ENCODE measurements around the gene GOLGA8M. TPM values are rescaled to one million over a fixed set of nuclear protein-coding genes. Genes with fewer than 3 reads are reported as not detected.
"Not testable (repeated sequence)": the region's sequence is repeated elsewhere in the genome, so short reads cannot be mapped to it uniquely, and the experiment has no call there.

GOLGA8M gene
- total and polyA plus RNA-seq, 2 of the 4 experiments (the other 2 are of a cell fraction): under 0.01 to 0.24 TPM

GRCh38 chr15:28738590-28739292 is 26.5 kb upstream of the GOLGA8M start:
- WGBS, 2 experiments (ENCODE audit: extremely low coverage in 2 of 2, insufficient read length in 1 of 2): no CpG with 5 or more reads among the region's 9 CpGs
- H4K20me1 ChIP-seq (ENCODE audit: insufficient read depth, low read length); H2AFZ ChIP-seq (replicated peaks; ENCODE audit: low read length, poor library complexity); H2AK5ac ChIP-seq (ENCODE audit: low read depth, low read length); CTCF ChIA-PET; in situ Hi-C loops (cut with MboI; ENCODE audit: low sequenced_read_pairs); H2BK20ac ChIP-seq (ENCODE audit: low read depth, low read length); H2BK120ac ChIP-seq (ENCODE audit: low read depth, low read length); dilution Hi-C loops (cut with HindIII; ENCODE audit: low sequenced_read_pairs, unreplicated experiment); H3K14ac ChIP-seq (replicated peaks; ENCODE audit: low read depth, low read length); POLR2A ChIA-PET (ENCODE audit: unreplicated experiment); H3K4me1 ChIP-seq (ENCODE audit: control insufficient read depth, insufficient read depth, low read length); H4K5ac ChIP-seq (ENCODE audit: low read depth, low read length); H3K9me3 ChIP-seq (ENCODE audit: control insufficient read depth, insufficient read depth, low read length); H3K27me3 ChIP-seq (ENCODE audit: control insufficient read depth, insufficient read depth, low read length); intact Hi-C loops (cut with micrococcal nuclease); H3K23ac ChIP-seq (ENCODE audit: low read depth, low read length); H3K9ac ChIP-seq (ENCODE audit: low read depth, low read length); H2AK9ac ChIP-seq (replicated peaks; ENCODE audit: low read depth, low read length, poor library complexity); H4K91ac ChIP-seq (ENCODE audit: insufficient read depth, low read depth, low read length); H3K56ac ChIP-seq (ENCODE audit: extremely low read depth, insufficient read depth, low read length); H2BK15ac ChIP-seq (ENCODE audit: low read depth, low read length); H3K79me1 ChIP-seq (ENCODE audit: low read depth in 1 of 2, low read length in 2 of 2); DNase-seq; H3K36me3 ChIP-seq (ENCODE audit: control insufficient read depth, insufficient read depth, low read length); H3K9me1 ChIP-seq (ENCODE audit: insufficient read depth, low read length); H3K4ac ChIP-seq (ENCODE audit: low read depth, low read length); H4K8ac ChIP-seq (ENCODE audit: low read depth in 2 of 2, low read length in 2 of 2): not testable (repeated sequence)
- TSS peak; percentile 57 for BruUV-seq (replicated peaks)
- Histone ChIP-seq H3K4me2 (ENCODE audit: low read depth, low read length) (peak overlapping the region; percentile 40; the same call in 1 of the 2 replicates), H3K18ac (ENCODE audit: low read depth, low read length) (peak overlapping the region; percentile 44; the same call in 1 of the 2 replicates), H2BK5ac (ENCODE audit: low read depth, low read length, poor library complexity, severe bottlenecking) (peak overlapping the region; percentile 33), H3K27ac (ENCODE audit: insufficient read depth, low read length) (peak overlapping the region; percentile 35; the same call in 1 of the 2 replicates), H3K4me3 (ENCODE audit: insufficient read depth, low read depth, low read length) (peak overlapping the region; percentile 50; the same call in 1 of the 2 replicates)
- peak; percentile 8; the same call in 1 of the 2 replicates for ATAC-seq (ENCODE audit: low read depth)

- H2BK5ac ChIP-seq (ENCODE audit: low read depth, low read length, poor library complexity, severe bottlenecking); H2AFZ ChIP-seq (replicated peaks; ENCODE audit: low read length, poor library complexity); H4K20me1 ChIP-seq (ENCODE audit: insufficient read depth, low read length); H3K4ac ChIP-seq (ENCODE audit: low read depth, low read length); H3K4me1 ChIP-seq (ENCODE audit: control insufficient read depth, insufficient read depth, low read length); H2BK120ac ChIP-seq (ENCODE audit: low read depth, low read length); H3K79me1 ChIP-seq (ENCODE audit: low read depth in 1 of 2, low read length in 2 of 2); H2BK15ac ChIP-seq (ENCODE audit: low read depth, low read length); POLR2A ChIA-PET (ENCODE audit: unreplicated experiment); CTCF ChIA-PET; H4K5ac ChIP-seq (ENCODE audit: low read depth, low read length); H3K9me1 ChIP-seq (ENCODE audit: insufficient read depth, low read length); H4K91ac ChIP-seq (ENCODE audit: insufficient read depth, low read depth, low read length); H3K9ac ChIP-seq (ENCODE audit: low read depth, low read length); H2AK5ac ChIP-seq (ENCODE audit: low read depth, low read length); in situ Hi-C loops (cut with MboI; ENCODE audit: low sequenced_read_pairs); H3K9me3 ChIP-seq (ENCODE audit: control insufficient read depth, insufficient read depth, low read length); intact Hi-C loops (cut with micrococcal nuclease); H3K27me3 ChIP-seq (ENCODE audit: control insufficient read depth, insufficient read depth, low read length); H3K23ac ChIP-seq (ENCODE audit: low read depth, low read length); H4K8ac ChIP-seq (ENCODE audit: low read depth in 2 of 2, low read length in 2 of 2); DNase-seq; H3K56ac ChIP-seq (ENCODE audit: extremely low read depth, insufficient read depth, low read length); H3K36me3 ChIP-seq (ENCODE audit: control insufficient read depth, insufficient read depth, low read length); H2BK20ac ChIP-seq (ENCODE audit: low read depth, low read length); dilution Hi-C loops (cut with HindIII; ENCODE audit: low sequenced_read_pairs, unreplicated experiment); H3K14ac ChIP-seq (replicated peaks; ENCODE audit: low read depth, low read length); BruUV-seq (replicated peaks); H2AK9ac ChIP-seq (replicated peaks; ENCODE audit: low read depth, low read length, poor library complexity): not testable (repeated sequence)
- Histone ChIP-seq H3K27ac (ENCODE audit: insufficient read depth, low read length) (peak overlapping the region; percentile 52; the same call in 1 of the 2 replicates), H3K4me2 (ENCODE audit: low read depth, low read length) (peak overlapping the region; percentile 40; the same call in 1 of the 2 replicates), H3K18ac (ENCODE audit: low read depth, low read length) (peak overlapping the region; percentile 44; the same call in 1 of the 2 replicates), H3K4me3 (ENCODE audit: insufficient read depth, low read depth, low read length) (peak overlapping the region; percentile 55)
- no CpG with 5 or more reads among the region's 23 CpGs for WGBS, 2 experiments (ENCODE audit: extremely low coverage in 2 of 2, insufficient read length in 1 of 2)
- ATAC-seq (ENCODE audit: low read depth): peak; percentile 45; the same call in 1 of the 2 replicates
These were observed 26.0 kb upstream of the GOLGA8M start for GRCh38 chr15:28738200-28738561.

Measured in IMR-90 (cell line).